OCI-LY3 (cell line): ENCODE measurements around the gene MBNL1.

Experiments
- EZH2phosphoT487 ChIP-seq: fragments of 200-600 bp; shearing (Covaris generic); IDR thresholded peaks from 2 replicates; pipeline ENCODE4 v1.6.1; 2018; ENCODE audit warnings: antibody characterized with exemption, mixed run types, low read depth
- TF ChIP-seq, protein P1 (sequence below): fragments of 200-600, 300-600 bp; sonication (generic); IDR thresholded peaks from 2 replicates; pipeline ENCODE4 v1.5.1; 2014; ENCODE audit warnings: antibody characterized with exemption, low read length, low read depth

DNA sequence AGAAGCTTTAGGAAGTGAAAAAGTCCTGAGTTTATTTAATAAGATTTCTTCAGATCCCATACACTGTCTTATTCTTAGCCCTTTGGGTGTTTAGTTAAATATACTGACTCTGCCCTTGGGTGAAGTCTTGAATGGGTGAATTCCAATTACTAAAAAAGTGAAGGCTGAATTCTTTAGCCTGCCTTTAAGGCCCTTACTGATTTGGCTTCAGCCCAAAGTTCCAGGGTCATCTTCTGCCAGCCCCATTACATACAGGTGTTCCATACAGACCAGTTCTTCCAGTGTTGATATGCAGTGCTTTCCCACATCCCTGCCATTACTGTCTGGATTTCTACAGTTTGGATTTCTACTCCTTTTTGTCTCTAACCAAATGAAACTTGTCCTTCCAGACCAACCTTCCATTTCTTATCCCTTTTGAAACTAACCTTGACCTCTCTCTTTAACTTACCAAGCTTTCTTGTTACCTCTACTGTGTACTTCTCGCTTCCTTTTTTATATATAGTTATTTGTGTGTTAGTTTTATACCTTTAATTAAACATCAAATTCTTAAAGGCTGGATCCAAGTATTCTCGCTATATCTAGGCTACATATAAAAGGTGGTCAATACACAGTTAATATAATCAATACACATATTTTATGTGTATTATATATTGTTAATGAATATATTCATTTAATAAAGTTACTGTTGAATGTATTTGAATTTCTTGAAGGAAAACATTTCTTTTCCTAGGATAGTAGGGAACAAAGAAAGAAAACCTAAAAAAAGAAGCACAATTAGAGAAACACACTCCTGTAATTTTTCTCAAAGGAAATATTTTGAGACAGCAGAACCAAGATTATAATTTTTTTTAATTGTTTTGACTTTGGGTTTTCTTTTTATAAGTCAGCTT, 15.0 kb downstream of the MBNL1 start:
- TF ChIP-seq, protein P1, sequence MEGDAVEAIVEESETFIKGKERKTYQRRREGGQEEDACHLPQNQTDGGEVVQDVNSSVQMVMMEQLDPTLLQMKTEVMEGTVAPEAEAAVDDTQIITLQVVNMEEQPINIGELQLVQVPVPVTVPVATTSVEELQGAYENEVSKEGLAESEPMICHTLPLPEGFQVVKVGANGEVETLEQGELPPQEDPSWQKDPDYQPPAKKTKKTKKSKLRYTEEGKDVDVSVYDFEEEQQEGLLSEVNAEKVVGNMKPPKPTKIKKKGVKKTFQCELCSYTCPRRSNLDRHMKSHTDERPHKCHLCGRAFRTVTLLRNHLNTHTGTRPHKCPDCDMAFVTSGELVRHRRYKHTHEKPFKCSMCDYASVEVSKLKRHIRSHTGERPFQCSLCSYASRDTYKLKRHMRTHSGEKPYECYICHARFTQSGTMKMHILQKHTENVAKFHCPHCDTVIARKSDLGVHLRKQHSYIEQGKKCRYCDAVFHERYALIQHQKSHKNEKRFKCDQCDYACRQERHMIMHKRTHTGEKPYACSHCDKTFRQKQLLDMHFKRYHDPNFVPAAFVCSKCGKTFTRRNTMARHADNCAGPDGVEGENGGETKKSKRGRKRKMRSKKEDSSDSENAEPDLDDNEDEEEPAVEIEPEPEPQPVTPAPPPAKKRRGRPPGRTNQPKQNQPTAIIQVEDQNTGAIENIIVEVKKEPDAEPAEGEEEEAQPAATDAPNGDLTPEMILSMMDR, result no peak
- TF ChIP-seq EZH2phosphoT487, result no peak
